Glutamatergic neuron (in vitro differentiated cells): ENCODE data around the gene TMEM125. TPM values are rescaled to one million over a fixed set of nuclear protein-coding genes. Genes with fewer than 3 reads are reported as not detected.

Experiments
- DNase-seq: peaks from one replicate; pipeline ENCODE4 v3.0.0; 2022
- H3K27ac Mint-ChIP-seq: one replicate; pipeline ENCODE4 v1.8.0; 2020; ENCODE audit warnings: mild to moderate bottlenecking, mixed read lengths, inconsistent platforms; ENCODE audit not compliant: unreplicated experiment
- H3K27me3 Mint-ChIP-seq: one replicate; pipeline ENCODE4 v1.8.0; 2020; ENCODE audit warnings: mild to moderate bottlenecking, moderate library complexity, mixed read lengths, inconsistent platforms; ENCODE audit not compliant: unreplicated experiment
- H3K36me3 Mint-ChIP-seq: one replicate; pipeline ENCODE4 v1.8.0; 2020; ENCODE audit warnings: mild to moderate bottlenecking, mixed read lengths, inconsistent platforms; ENCODE audit not compliant: unreplicated experiment
- H3K4me1 Mint-ChIP-seq: one replicate; pipeline ENCODE4 v1.8.0; 2020; ENCODE audit warnings: mild to moderate bottlenecking, low read depth, mixed read lengths, inconsistent platforms; ENCODE audit not compliant: unreplicated experiment
- H3K4me3 Mint-ChIP-seq: one replicate; pipeline ENCODE4 v1.8.0; 2020; ENCODE audit warnings: mild to moderate bottlenecking, mixed read lengths, inconsistent platforms; ENCODE audit not compliant: unreplicated experiment
- H3K9me3 Mint-ChIP-seq: one replicate; pipeline ENCODE4 v1.8.0; 2020; ENCODE audit warnings: mild to moderate bottlenecking, moderate library complexity, mixed read lengths, inconsistent platforms; ENCODE audit not compliant: unreplicated experiment
- CTCF ChIP-seq: fragments of 200-600 bp; sonication (generic); IDR thresholded peaks from one replicate; pipeline ENCODE4 v1.5.0; 2021; ENCODE audit not compliant: partially characterized antibody, unreplicated experiment
- total RNA-seq: library from RNA; stranded (reverse); fragmentation: NEBNext Ultra II Directional; extraction: Animal tissue kit (Norgen Biotek cat#: 25700); gene quantifications from one replicate; pipeline ENCODE4 v1.2.1, GENCODE V29; 2021; ENCODE audit not compliant: unreplicated experiment

TMEM125 gene
- total RNA-seq, 1 donor from 2014 or later = not detected

GRCh38 chr1:43225168-43225567 lies 44.6 kb upstream of the TMEM125 start:
- peaks cover 6% of the 10 kb centered on the region for H3K4me1 Mint-ChIP-seq
- no peak overlapping the region for H3K4me3 Mint-ChIP-seq
- peaks cover 9% of the 10 kb centered on the region for H3K27me3 Mint-ChIP-seq
- TF ChIP-seq CTCF = no peak
- no peaks in the 10 kb centered on the region for H3K9me3 Mint-ChIP-seq
- DNase-seq = no peak
- H3K27ac Mint-ChIP-seq = no peak overlapping the region
- peaks cover 8% of the 10 kb centered on the region for H3K36me3 Mint-ChIP-seq

GRCh38 chr1:43227143-43227764 lies 42.5 kb upstream of the TMEM125 start:
- no peak overlapping the region for H3K4me3 Mint-ChIP-seq
- peaks cover 5% of the 10 kb centered on the region for H3K36me3 Mint-ChIP-seq
- peak; percentile 96 for TF ChIP-seq CTCF
- H3K9me3 Mint-ChIP-seq = no peaks in the 10 kb centered on the region
- H3K4me1 Mint-ChIP-seq = peaks cover 6% of the 10 kb centered on the region
- peaks cover 9% of the 10 kb centered on the region for H3K27me3 Mint-ChIP-seq
- DNase-seq = peak; percentile 93
- no peak overlapping the region for H3K27ac Mint-ChIP-seq

- Mint-ChIP-seq H3K27me3 (peaks cover 8% of the 10 kb centered on the region), H3K9me3 (no peaks in the 10 kb centered on the region), H3K4me1 (no peaks in the 10 kb centered on the region), H3K4me3 (no peak overlapping the region), H3K36me3 (peaks cover 4% of the 10 kb centered on the region), H3K27ac (no peak overlapping the region)
- DNase-seq = no peak
- no peak for TF ChIP-seq CTCF
Measured at GRCh38 chr1:43229826-43230780, 39.7 kb upstream of the TMEM125 start.

- no peak for DNase-seq
- H3K4me3 Mint-ChIP-seq = no peak overlapping the region
Measured at GRCh38 chr1:43232074-43232473, 37.7 kb upstream of the TMEM125 start.

More at GRCh38 chr1:43232074-43232473, 37.7 kb upstream of the TMEM125 start:
- Mint-ChIP-seq H3K27ac (no peak overlapping the region), H3K36me3 (peaks cover 4% of the 10 kb centered on the region), H3K9me3 (no peaks in the 10 kb centered on the region), H3K4me1 (no peaks in the 10 kb centered on the region), H3K27me3 (peaks cover 6% of the 10 kb centered on the region)
- no peak for TF ChIP-seq CTCF
